ENCODE data around the gene NUDT16L1. TPM values are rescaled to one million over a fixed set of nuclear protein-coding genes. Genes with fewer than 3 reads are reported as not detected.

NUDT16L1 gene
- total and polyA plus RNA-seq, 9 of the 15 experiments (the other 6 are each of a cell fraction or from before 2014, with no cell fraction given): 1.4 to 37.6 (median 13.7) TPM

DNA sequence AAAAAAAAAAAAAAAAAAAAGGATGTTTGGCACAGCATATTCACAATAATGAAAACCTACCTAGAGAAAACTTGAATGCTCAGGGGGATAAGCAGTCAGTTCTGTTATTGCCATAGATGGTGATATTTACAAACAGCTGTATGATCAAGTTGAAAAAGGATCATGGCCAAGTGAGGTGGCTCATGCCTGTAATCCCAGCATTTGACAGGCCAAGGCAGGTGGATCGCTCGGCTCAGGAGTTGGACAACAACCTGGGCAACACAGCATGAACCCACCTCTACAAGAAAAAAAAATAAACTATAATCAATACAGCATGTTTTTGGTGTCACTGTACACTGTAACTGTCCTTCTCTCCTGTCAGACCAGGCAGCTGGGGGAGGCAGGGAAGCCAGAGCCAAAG is 21.6 kb downstream of the NUDT16L1 start:
- in situ Hi-C loops (cut with MboI): loop anchor here (5.0 kb wide), 1 partner anchor 242 kb away; the partner anchor contains the start of gene SEC14L5
- 100% methylated on average over 2 of the region's 2 CpGs for WGBS (ENCODE audit: insufficient coverage, low coverage, missing lambda C conversion rate)

More for the DNA sequence above, 21.6 kb downstream of the NUDT16L1 start:
- FAIRE-seq (no peak), ATAC-seq (no peak), DNase-seq (ENCODE audit: extremely low read depth in 1 of 4, low spot score in 3 of 4) (no peak)
- H3K9ac ChIP-seq (ENCODE audit: insufficient read depth in 1 of 2, low read depth in 2 of 2, low read length in 2 of 2): no peak overlapping the region
- H3K79me2 ChIP-seq (ENCODE audit: control insufficient read depth, insufficient read depth, low read length): no peaks in the 10 kb centered on the region
- no peak overlapping the region for H3K4me2 ChIP-seq (ENCODE audit: insufficient read depth, low read length)
- H3K4me1 ChIP-seq (replicated peaks in 1 of 2; ENCODE audit: control insufficient read depth in 2 of 2, insufficient read depth in 2 of 2, low read length in 2 of 2): no peaks in the 10 kb centered on the region
- CTCF ChIA-PET (ENCODE audit: low intra/inter-chr PET ratio): no interaction called here
- H3K9me3 ChIP-seq (replicated peaks; ENCODE audit: control insufficient read depth, insufficient read depth, low read depth, low read length): no peaks in the 10 kb centered on the region
- H3K27me3 ChIP-seq (ENCODE audit: control insufficient read depth in 2 of 2, insufficient read depth in 2 of 2, low read length in 2 of 2): no peaks in the 10 kb centered on the region
- no TSS peak for BruUV-seq (replicated peaks)
- POLR2A ChIA-PET: interaction anchor here (1.1 kb wide), 1 partner anchor 10 kb away, joined by 4 read pairs; no protein-coding TSS in a partner anchor
- no peaks in the 10 kb centered on the region for H3K9me1 ChIP-seq (ENCODE audit: control insufficient read depth, insufficient read depth, low read length)
- H3K27ac ChIP-seq (ENCODE audit: extremely low read depth, low read depth, low read length): no peak overlapping the region
- no peak overlapping the region for H2AFZ ChIP-seq (ENCODE audit: low read depth, low read length)
- peaks cover 62% of the 10 kb centered on the region for H3K36me3 ChIP-seq (ENCODE audit: control insufficient read depth, insufficient read depth, low read length)
- no peak overlapping the region for H3K4me3 ChIP-seq
- intact Hi-C loops (cut with micrococcal nuclease): loop anchor here (5.0 kb wide), 1 partner anchor 87 kb away; the partner anchor contains the start of gene ROGDI
- no peak for TF ChIP-seq ZNF217 (CRISPR knock-in tag; IDR thresholded peaks at IDR 0.05)
- TF ChIP-seq PHB (CRISPR knock-in tag; IDR thresholded peaks at IDR 0.05): no peak
- TF ChIP-seq, protein P1, sequence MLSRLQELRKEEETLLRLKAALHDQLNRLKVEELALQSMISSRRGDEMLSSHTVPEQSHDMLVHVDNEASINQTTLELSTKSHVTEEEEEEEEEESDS (CRISPR knock-in tag; IDR thresholded peaks at IDR 0.05): no peak
- TF ChIP-seq GABPB2 (CRISPR knock-in tag; conservative IDR thresholded peaks at IDR 0.05): no peak
- TF ChIP-seq BRD4 (IDR thresholded peaks at IDR 0.05): no peak
- no peak for TF ChIP-seq NR2C1 (IDR thresholded peaks at IDR 0.05)
- TF ChIP-seq NR2C1 (tag; IDR thresholded peaks at IDR 0.05): no peak
- TF ChIP-seq RCOR1 (IDR thresholded peaks at IDR 0.05; ENCODE audit: borderline replicate concordance in 1 of 2, low read depth in 2 of 2, low read length in 2 of 2): no peak
- no peak for TF ChIP-seq ERF (CRISPR knock-in tag; IDR thresholded peaks at IDR 0.05)
- TF ChIP-seq, protein P2, sequence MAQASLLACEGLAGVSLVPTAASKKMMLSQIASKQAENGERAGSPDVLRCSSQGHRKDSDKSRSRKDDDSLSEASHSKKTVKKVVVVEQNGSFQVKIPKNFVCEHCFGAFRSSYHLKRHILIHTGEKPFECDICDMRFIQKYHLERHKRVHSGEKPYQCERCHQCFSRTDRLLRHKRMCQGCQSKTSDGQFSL (CRISPR knock-in tag; IDR thresholded peaks at IDR 0.05): no peak
- TF ChIP-seq, protein P2 (tag; IDR thresholded peaks at IDR 0.05): no peak
- TF ChIP-seq, protein P3, sequence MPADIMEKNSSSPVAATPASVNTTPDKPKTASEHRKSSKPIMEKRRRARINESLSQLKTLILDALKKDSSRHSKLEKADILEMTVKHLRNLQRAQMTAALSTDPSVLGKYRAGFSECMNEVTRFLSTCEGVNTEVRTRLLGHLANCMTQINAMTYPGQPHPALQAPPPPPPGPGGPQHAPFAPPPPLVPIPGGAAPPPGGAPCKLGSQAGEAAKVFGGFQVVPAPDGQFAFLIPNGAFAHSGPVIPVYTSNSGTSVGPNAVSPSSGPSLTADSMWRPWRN (IDR thresholded peaks at IDR 0.05; ENCODE audit: low read depth): no peak
- no peak for TF ChIP-seq SMAD1 (IDR thresholded peaks at IDR 0.05; ENCODE audit: low read depth, low read length, partially characterized antibody)
- no peak for TF ChIP-seq MTA3 (IDR thresholded peaks at IDR 0.05; ENCODE audit: borderline replicate concordance)
- TF ChIP-seq HCFC1 (IDR thresholded peaks at IDR 0.05; ENCODE audit: low read depth, low read length): no peak
- TF ChIP-seq CREB1 (IDR thresholded peaks at IDR 0.05): no peak
- TF ChIP-seq CREB1 (CRISPR knock-in tag; IDR thresholded peaks at IDR 0.05): no peak
- no peak for TF ChIP-seq NBN (IDR thresholded peaks at IDR 0.05; ENCODE audit: low read depth)
- TF ChIP-seq ZNF3 (CRISPR knock-in tag; IDR thresholded peaks at IDR 0.05): no peak
- TF ChIP-seq SIRT6 (IDR thresholded peaks at IDR 0.05; ENCODE audit: low read depth, low read length): no peak
- no peak for TF ChIP-seq BCOR (IDR thresholded peaks at IDR 0.05)
- H4K20me1 ChIP-seq (replicated peaks; ENCODE audit: control insufficient read depth, insufficient read depth, low read length): no peaks in the 10 kb centered on the region
